ENCODE measurements around the gene PRF1.
A peak's percentile ranks its signal among the peaks of the same experiment; 100 is the strongest.
"Not testable (repeated sequence)": the region's sequence is repeated elsewhere in the genome, so short reads cannot be mapped to it uniquely, and the experiment has no call there.

The PRF1 gene

GRCh38 chr10:70602665-70603448 lies at the start of gene PRF1:
TSS of gene PRF1 (minus strand) at chr10:70602741. CDS start at chr10:70600902, 1,839 bp downstream.
- DNase-seq (ENCODE audit: low spot score), result no peak

GRCh38 chr10:70651661-70652060 lies 49.1 kb upstream of the PRF1 start:
- DNase-seq (ENCODE audit: low spot score), result no peak

GRCh38 chr10:70650718-70651117 lies 48.2 kb upstream of the PRF1 start:
- no peak for DNase-seq (ENCODE audit: low spot score)

- no peak for DNase-seq (ENCODE audit: low spot score)
These were observed 47.6 kb upstream of the PRF1 start for GRCh38 chr10:70650104-70650503.

- peak; percentile 64 for DNase-seq (ENCODE audit: low spot score)
These were observed 47.0 kb upstream of the PRF1 start for GRCh38 chr10:70649526-70649925.

- DNase-seq (ENCODE audit: low spot score), result no peak
These were observed 45.9 kb upstream of the PRF1 start for GRCh38 chr10:70648427-70648826.

- no peak for DNase-seq (ENCODE audit: low spot score)
These were observed 44.5 kb upstream of the PRF1 start for GRCh38 chr10:70647086-70647485.

- DNase-seq (ENCODE audit: low spot score), result not testable (repeated sequence)
These were observed 42.4 kb upstream of the PRF1 start for GRCh38 chr10:70644959-70645358.

- not testable (repeated sequence) for DNase-seq (ENCODE audit: low spot score)
These were observed 40.7 kb upstream of the PRF1 start for GRCh38 chr10:70643272-70643671.

GRCh38 chr10:70639640-70640383 lies 37.3 kb upstream of the PRF1 start:
- not testable (repeated sequence) for DNase-seq (ENCODE audit: low spot score)

- DNase-seq (ENCODE audit: low spot score), result not testable (repeated sequence)
These were observed 32.0 kb upstream of the PRF1 start for GRCh38 chr10:70634515-70634914.

- DNase-seq (ENCODE audit: low spot score), result no peak
These were observed 31.5 kb upstream of the PRF1 start for GRCh38 chr10:70634011-70634410.

GRCh38 chr10:70631735-70632134 lies 29.2 kb upstream of the PRF1 start:
- DNase-seq (ENCODE audit: low spot score), result not testable (repeated sequence)

GRCh38 chr10:70629338-70629737 lies 26.8 kb upstream of the PRF1 start:
- no peak for DNase-seq (ENCODE audit: low spot score)

GRCh38 chr10:70626056-70626455 lies 23.5 kb upstream of the PRF1 start:
- no peak for DNase-seq (ENCODE audit: low spot score)

- DNase-seq (ENCODE audit: low spot score), result peak; percentile 40
These were observed 20.7 kb upstream of the PRF1 start for GRCh38 chr10:70622981-70623844.

GRCh38 chr10:70622541-70622940 lies 20.0 kb upstream of the PRF1 start:
- no peak for DNase-seq (ENCODE audit: low spot score)

- DNase-seq (ENCODE audit: low spot score), result no peak
These were observed 19.1 kb upstream of the PRF1 start for GRCh38 chr10:70621503-70622078.

GRCh38 chr10:70620020-70620289 lies 17.4 kb upstream of the PRF1 start:
- DNase-seq (ENCODE audit: low spot score), result no peak

GRCh38 chr10:70619271-70620019 lies 16.9 kb upstream of the PRF1 start:
- DNase-seq (ENCODE audit: low spot score), result peak; percentile 46

- no peak for DNase-seq (ENCODE audit: low spot score)
These were observed 16.1 kb upstream of the PRF1 start for GRCh38 chr10:70618663-70619062.
